Gastroesophageal sphincter (tissue), 4 donors: ENCODE results near the gene CLCN1. TPM values are rescaled to one million over a fixed set of nuclear protein-coding genes. Genes with fewer than 3 reads are reported as not detected.
A peak's percentile ranks its signal among the peaks of the same experiment; 100 is the strongest.

Experiments
- ATAC-seq: fragments of 150-250 bp; one replicate; pipeline ENCODE4 v1.9.1; 2016; ENCODE audit warnings: mild to moderate bottlenecking, moderate library complexity
- H3K27ac ChIP-seq, 4 donors: fragments of 200-600 bp; sonication (generic) in 3 of 4; 1 replicate in 3 of 4; 2 replicates in 1 of 4; pipeline ENCODE4 v1.5.1; 2016 to 2019
- H3K27me3 ChIP-seq: fragments of 200-600 bp; sonication (generic); one replicate; pipeline ENCODE4 v1.5.1; 2019
- H3K36me3 ChIP-seq, 2 donors: fragments of 200-600 bp; sonication (generic); one replicate each; pipeline ENCODE4 v1.5.1; 2019; ENCODE audit warnings: control low read depth in 1 of 2
- H3K4me1 ChIP-seq, 3 donors: fragments of 200-600 bp; sonication (generic); 1 replicate in 2 of 3; 2 replicates in 1 of 3; pipeline ENCODE4 v1.5.1; 2016 to 2019; ENCODE audit warnings: control low read depth in 2 of 3
- H3K4me3 ChIP-seq, 2 donors: fragments of 200-600 bp; sonication (generic); one replicate each; pipeline ENCODE4 v1.5.1; 2019; ENCODE audit warnings: mild to moderate bottlenecking in 1 of 2, moderate library complexity in 1 of 2
- H3K9me3 ChIP-seq, 3 donors: fragments of 200-600 bp; sonication (generic); one replicate each; pipeline ENCODE4 v1.5.1; 2017 to 2019; ENCODE audit warnings: control low read depth in 2 of 3
- EP300 ChIP-seq: sonication (generic); formaldehyde crosslinking; IDR thresholded peaks from one replicate; pipeline ENCODE4 v1.6.1; 2017; ENCODE audit warnings: antibody characterized with exemption, mild to moderate bottlenecking
- POLR2A ChIP-seq, 2 donors: fragments of 450-650 bp; IDR thresholded peaks; one replicate each; pipeline ENCODE4 v1.6.1; 2017; ENCODE audit warnings: antibody characterized with exemption in 2 of 2, mild to moderate bottlenecking in 2 of 2, moderate library complexity in 1 of 2
- POLR2AphosphoS5 ChIP-seq: sonication (generic); formaldehyde crosslinking; IDR thresholded peaks from one replicate; pipeline ENCODE4 v1.6.1; 2017; ENCODE audit warnings: antibody characterized with exemption
- WGBS, 2 donors: methylation state at CpG; one replicate each; pipeline ENCODE4 v1.1.5; 2018; ENCODE audit warnings: low coverage in 1 of 2; 5-methylcytosine and 5-hydroxymethylcytosine counted together
- total RNA-seq, 4 donors: library from RNA; depleted of rRNA; stranded (reverse); fragments of >200 nt; gene quantifications; one replicate each; pipeline ENCODE4 v1.1.0, GENCODE V29; 2016
- TF ChIP-seq, protein P1 (sequence below), 4 experiments: fragments of 200-600 bp in 2 of 4; fragments of 450-650 bp in 2 of 4; sonication (generic) in 1 of 4; IDR thresholded peaks; one replicate each; pipeline ENCODE4 v1.5.1; 2017 to 2019; ENCODE audit warnings: antibody characterized with exemption in 4 of 4, mild to moderate bottlenecking in 2 of 4, moderate library complexity in 2 of 4

The CLCN1 gene
- total RNA-seq, 4 donors from 2014 or later, result not detected

DNA sequence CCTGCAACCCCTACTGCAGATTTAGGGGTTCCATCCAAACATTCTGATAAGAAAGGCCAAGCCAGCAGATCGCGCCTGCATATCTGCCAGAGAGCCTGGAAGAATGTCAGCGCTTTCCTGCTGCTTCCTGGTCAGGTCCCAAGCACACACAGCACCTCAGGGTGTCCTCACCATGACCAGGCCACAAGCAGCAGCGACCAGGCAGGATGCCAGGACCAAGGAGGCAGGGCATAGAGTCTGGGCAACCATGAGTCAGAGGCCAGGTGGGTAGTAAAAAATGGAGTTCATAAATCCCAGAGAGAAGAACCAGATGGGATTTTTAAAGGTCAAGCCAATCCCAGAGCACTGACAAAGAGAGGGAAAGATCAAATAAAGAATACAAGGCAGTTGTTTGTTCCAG lies 52.1 kb downstream of the CLCN1 start:
- WGBS, 2 donors, result no CpG with 5 or more reads among the region's 4 CpGs
- H3K27ac ChIP-seq, result no peak overlapping the region
- peaks cover 26% of the 10 kb centered on the region for H3K27me3 ChIP-seq
- H3K4me1 ChIP-seq, result peaks cover 0 to 2% (median 0%) of the 10 kb centered on the region in 3 donors
- no peaks in the 10 kb centered on the region for H3K9me3 ChIP-seq
- H3K36me3 ChIP-seq, result no peaks in the 10 kb centered on the region
- H3K4me3 ChIP-seq, result no peak overlapping the region
- ATAC-seq, result no peak
- TF ChIP-seq POLR2AphosphoS5 (no peak), POLR2A (IDR thresholded peaks at IDR 0.05) (no peak), EP300 (no peak)
- TF ChIP-seq, protein P1, sequence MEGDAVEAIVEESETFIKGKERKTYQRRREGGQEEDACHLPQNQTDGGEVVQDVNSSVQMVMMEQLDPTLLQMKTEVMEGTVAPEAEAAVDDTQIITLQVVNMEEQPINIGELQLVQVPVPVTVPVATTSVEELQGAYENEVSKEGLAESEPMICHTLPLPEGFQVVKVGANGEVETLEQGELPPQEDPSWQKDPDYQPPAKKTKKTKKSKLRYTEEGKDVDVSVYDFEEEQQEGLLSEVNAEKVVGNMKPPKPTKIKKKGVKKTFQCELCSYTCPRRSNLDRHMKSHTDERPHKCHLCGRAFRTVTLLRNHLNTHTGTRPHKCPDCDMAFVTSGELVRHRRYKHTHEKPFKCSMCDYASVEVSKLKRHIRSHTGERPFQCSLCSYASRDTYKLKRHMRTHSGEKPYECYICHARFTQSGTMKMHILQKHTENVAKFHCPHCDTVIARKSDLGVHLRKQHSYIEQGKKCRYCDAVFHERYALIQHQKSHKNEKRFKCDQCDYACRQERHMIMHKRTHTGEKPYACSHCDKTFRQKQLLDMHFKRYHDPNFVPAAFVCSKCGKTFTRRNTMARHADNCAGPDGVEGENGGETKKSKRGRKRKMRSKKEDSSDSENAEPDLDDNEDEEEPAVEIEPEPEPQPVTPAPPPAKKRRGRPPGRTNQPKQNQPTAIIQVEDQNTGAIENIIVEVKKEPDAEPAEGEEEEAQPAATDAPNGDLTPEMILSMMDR (IDR thresholded peaks at IDR 0.05), result no peak

DNA sequence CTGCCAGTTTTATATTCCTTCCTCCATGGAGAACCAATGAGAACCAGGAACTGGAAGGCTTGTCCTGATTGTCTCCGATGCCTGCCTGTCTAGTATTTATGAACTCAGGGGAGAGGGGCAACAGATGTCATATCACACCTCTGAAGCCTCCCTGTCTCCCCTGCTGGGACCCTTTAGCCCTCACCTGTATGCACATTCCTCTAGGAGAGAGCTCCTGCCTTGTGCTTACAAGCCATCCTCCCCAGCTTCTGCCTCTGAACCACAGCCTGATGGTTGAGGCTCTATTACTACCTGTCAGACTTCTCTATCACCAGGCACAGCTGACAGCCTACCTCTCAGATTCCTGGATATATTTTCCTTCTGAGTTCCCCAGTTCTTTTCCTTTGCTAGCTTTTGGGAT lies 52.5 kb downstream of the CLCN1 start:
- no peak for ATAC-seq
- Histone ChIP-seq H3K27ac (no peak overlapping the region), H3K4me1 (no peaks in the 10 kb centered on the region), H3K4me3 (no peak overlapping the region), H3K27me3 (peaks cover 22% of the 10 kb centered on the region), H3K9me3 (no peaks in the 10 kb centered on the region), H3K36me3 (no peaks in the 10 kb centered on the region)
- TF ChIP-seq POLR2AphosphoS5 (no peak), EP300 (no peak), POLR2A (IDR thresholded peaks at IDR 0.05) (no peak)
- TF ChIP-seq, protein P1 (IDR thresholded peaks at IDR 0.05), result no peak
- 92 to 100% methylated on average over 1 of the region's 1 CpG for WGBS, 2 donors

DNA sequence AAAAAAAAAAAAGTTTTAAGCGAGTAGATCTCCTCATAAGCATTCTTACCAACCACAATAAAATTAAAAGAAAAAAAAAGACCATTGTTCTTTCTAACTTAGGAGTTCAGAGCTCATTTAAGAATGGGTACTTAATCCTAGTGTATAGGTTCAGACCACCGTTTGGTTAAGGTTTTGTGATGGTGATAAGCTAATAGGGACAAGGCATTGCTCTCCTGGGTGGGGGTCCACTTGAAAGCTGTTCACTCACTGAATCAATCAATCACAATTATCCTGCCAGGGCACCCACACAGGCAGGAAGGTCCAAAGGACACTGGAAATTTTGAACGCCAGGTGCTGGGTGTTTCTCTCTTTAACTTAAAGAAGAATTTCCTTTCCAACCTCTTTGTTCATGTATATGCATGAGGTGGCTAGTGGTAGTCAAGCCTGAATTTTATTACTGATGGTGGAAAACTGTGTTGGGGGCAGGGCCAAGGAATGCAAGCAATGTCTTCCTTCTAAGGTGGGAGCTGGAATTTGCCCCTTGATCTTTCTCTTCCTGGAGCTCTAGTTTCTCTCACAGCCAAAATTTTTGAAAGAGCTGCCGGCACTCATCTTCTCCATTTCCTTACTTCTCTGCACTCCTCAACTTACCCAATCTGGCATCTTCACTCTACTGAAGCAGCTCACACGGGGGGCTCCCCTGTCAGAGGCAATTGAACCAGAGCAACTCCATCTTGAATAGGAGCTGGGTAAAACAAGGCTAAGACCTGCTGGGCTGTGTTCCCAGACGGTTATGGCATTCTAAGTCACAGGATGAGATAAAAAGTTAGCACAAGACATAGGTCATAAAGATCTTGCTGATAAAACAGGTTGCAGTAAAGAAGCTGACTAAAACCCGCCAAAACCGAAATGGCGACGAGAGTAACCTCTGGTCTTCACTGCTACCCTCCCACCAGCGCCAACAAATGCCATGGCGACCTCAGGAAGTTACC lies 54.1 kb downstream of the CLCN1 start:
- no peak overlapping the region for H3K4me3 ChIP-seq
- H3K27me3 ChIP-seq, result peaks cover 6% of the 10 kb centered on the region
- no peak overlapping the region for H3K27ac ChIP-seq
- no peaks in the 10 kb centered on the region for H3K4me1 ChIP-seq
- 81 to 85% methylated on average over 8 to 9 of the region's 12 CpGs for WGBS, 2 donors
- TF ChIP-seq, protein P1 (IDR thresholded peaks at IDR 0.05), result no peak
- TF ChIP-seq EP300 (no peak), POLR2AphosphoS5 (no peak), POLR2A (IDR thresholded peaks at IDR 0.05) (no peak)
- H3K9me3 ChIP-seq, result no peaks in the 10 kb centered on the region
- ATAC-seq, result no peak
- no peaks in the 10 kb centered on the region for H3K36me3 ChIP-seq

DNA sequence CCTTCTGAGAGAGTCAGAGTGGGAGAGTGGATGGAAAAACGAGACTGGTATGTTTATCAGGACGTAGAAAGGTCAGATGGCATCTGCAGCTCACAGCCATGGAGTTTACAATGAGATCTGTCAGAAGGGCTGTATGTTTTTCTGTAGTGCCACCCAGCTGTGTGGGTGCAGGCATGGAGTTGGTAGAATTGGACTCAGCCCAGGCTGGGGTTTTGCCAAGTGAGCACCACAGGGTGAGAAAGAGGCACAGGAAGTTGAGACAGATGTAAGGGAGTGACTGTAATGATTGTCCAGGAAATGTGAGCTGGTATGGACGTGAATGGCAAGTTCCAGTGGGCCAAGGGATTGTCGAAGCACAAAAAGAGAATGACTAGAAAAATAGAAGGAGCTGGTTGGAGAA lies 56.2 kb downstream of the CLCN1 start:
- Histone ChIP-seq H3K4me1 (no peaks in the 10 kb centered on the region), H3K9me3 (no peaks in the 10 kb centered on the region), H3K27me3 (peaks cover 3% of the 10 kb centered on the region), H3K27ac (no peak overlapping the region), H3K36me3 (no peaks in the 10 kb centered on the region), H3K4me3 (no peak overlapping the region)
- peak; percentile 27 for ATAC-seq
- TF ChIP-seq POLR2A (IDR thresholded peaks at IDR 0.05) (no peak), POLR2AphosphoS5 (no peak)
- TF ChIP-seq, protein P1 (IDR thresholded peaks at IDR 0.05), result peak in 1 of 4 experiments; percentile 10
- WGBS, 2 donors, result 32 to 36% methylated on average over 4 of the region's 4 CpGs
